ENCODE data around the gene PTPRB.

DNA sequence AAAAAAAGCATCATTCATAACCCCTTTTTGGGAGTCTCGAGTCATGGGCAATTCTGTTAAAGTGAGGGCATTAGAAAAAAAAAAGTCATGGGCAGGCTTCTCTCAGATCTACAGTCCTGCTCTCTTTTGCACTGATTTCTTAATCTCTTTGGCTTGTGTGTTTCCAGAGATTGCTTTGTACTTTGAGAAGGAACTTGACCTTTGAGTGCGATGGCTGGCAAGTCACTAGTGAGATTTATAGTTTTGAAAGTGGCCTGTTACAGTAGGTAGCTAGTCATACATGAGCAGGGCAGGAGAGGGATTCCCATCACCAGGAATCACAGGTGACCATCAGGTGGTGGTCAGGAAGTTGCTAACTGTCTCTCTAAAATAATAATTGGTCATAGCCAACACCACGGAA lies 151.5 kb downstream of the PTPRB start:
- no peak for TF ChIP-seq POLR2A (IDR thresholded peaks at IDR 0.05; ENCODE audit: low read depth, low read length)
- no peak for TF ChIP-seq EZH2 (IDR thresholded peaks at IDR 0.05; ENCODE audit: borderline replicate concordance, low read depth, low read length, severe bottlenecking)
- TF ChIP-seq POLR2AphosphoS5 (IDR thresholded peaks at IDR 0.05; ENCODE audit: insufficient read depth, low read depth, low read length) = no peak
- TF ChIP-seq, protein P1, sequence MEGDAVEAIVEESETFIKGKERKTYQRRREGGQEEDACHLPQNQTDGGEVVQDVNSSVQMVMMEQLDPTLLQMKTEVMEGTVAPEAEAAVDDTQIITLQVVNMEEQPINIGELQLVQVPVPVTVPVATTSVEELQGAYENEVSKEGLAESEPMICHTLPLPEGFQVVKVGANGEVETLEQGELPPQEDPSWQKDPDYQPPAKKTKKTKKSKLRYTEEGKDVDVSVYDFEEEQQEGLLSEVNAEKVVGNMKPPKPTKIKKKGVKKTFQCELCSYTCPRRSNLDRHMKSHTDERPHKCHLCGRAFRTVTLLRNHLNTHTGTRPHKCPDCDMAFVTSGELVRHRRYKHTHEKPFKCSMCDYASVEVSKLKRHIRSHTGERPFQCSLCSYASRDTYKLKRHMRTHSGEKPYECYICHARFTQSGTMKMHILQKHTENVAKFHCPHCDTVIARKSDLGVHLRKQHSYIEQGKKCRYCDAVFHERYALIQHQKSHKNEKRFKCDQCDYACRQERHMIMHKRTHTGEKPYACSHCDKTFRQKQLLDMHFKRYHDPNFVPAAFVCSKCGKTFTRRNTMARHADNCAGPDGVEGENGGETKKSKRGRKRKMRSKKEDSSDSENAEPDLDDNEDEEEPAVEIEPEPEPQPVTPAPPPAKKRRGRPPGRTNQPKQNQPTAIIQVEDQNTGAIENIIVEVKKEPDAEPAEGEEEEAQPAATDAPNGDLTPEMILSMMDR (IDR thresholded peaks at IDR 0.05; ENCODE audit: extremely low read depth in 1 of 2, insufficient read depth in 1 of 2, low read depth in 1 of 2, low read length in 2 of 2) = no peak
- TF ChIP-seq MYC (IDR thresholded peaks at IDR 0.05; ENCODE audit: low read depth, low read length) = no peak
- no peak for TF ChIP-seq GATA2 (IDR thresholded peaks at IDR 0.05; ENCODE audit: insufficient read depth, insufficient read length, low read depth, low read length)
- TF ChIP-seq FOS (IDR thresholded peaks at IDR 0.05; ENCODE audit: borderline replicate concordance, insufficient read depth, low read length) = no peak
